ENCODE data around the gene PPIA.

GRCh38 chr7:44772867-44773266 lies 23.6 kb upstream of the PPIA start:
- TF ChIP-seq POLR2A (IDR thresholded peaks at IDR 0.05) (no peak), CTCF (IDR thresholded peaks at IDR 0.05) (no peak), EP300 (IDR thresholded peaks at IDR 0.05) (no peak), POLR2AphosphoS5 (IDR thresholded peaks at IDR 0.05) (no peak)

All from gastroesophageal sphincter (tissue), 3 donors.